Endothelial cell of umbilical vein (primary cell): ENCODE measurements around the gene GPR78. TPM values are rescaled to one million over a fixed set of nuclear protein-coding genes. Genes with fewer than 3 reads are reported as not detected.

Experiments
- BruUV-seq: library from RNA; stranded (reverse); fragments of 400-500 nt; replicated peaks from 2 replicates; lab custom pipeline; 2021; lab: Mats Ljungman, UMichigan
- CTCF ChIA-PET: fragments of 300-600, 350-600 bp; sonication (Branson Sonifier 250); formaldehyde crosslinking; loops from one replicate; lab custom pipeline; 2021; ENCODE audit warnings: antibody characterized with exemption, inconsistent platforms; lab: Charles Lee
- POLR2A ChIA-PET: fragments of 300-600, 350-600 bp; sonication (Branson Sonifier 250); formaldehyde crosslinking; loops from one replicate; lab custom pipeline; 2021; ENCODE audit warnings: antibody characterized with exemption, inconsistent platforms; lab: Charles Lee
- DNase-seq: peaks from one replicate; pipeline ENCODE4 v3.0.0-alpha.2; 2011; ENCODE audit warnings: low read depth, low spot score
- FAIRE-seq: peaks from 2 replicates; lab custom pipeline; 2011; peaks lifted over from hg19 to GRCh38; lab: Jason Lieb, UNC
- H2AFZ ChIP-seq: 2 replicates; pipeline ENCODE4 v1.6.0; 2012; ENCODE audit warnings: low read depth, low read length, control low read depth, inconsistent platforms
- H3K27ac ChIP-seq: 2 replicates; pipeline ENCODE4 v1.5.1; 2011; ENCODE audit warnings: low read depth, mild to moderate bottlenecking, control low read depth, low read length, moderate library complexity; ENCODE audit not compliant: insufficient read depth
- H3K27me3 ChIP-seq, 2 experiments: 2 replicates each; pipeline versions ENCODE4 v1.6.0 to v1.6.1; 2011; ENCODE audit warnings: low read length in 2 of 2, mixed read lengths in 1 of 2; ENCODE audit not compliant: control insufficient read depth in 2 of 2, insufficient read depth in 2 of 2
- H3K36me3 ChIP-seq, 2 experiments: 2 replicates in 1 of 2; 3 replicates in 1 of 2; pipeline ENCODE4 v1.5.1; 2011; ENCODE audit warnings: low read length in 2 of 2, mild to moderate bottlenecking in 1 of 2, moderate library complexity in 1 of 2; ENCODE audit not compliant: control insufficient read depth in 2 of 2, insufficient read depth in 2 of 2; ENCODE audit errors: extremely low read depth in 1 of 2
- H3K4me1 ChIP-seq: 3 replicates; pipeline ENCODE4 v1.5.1; 2011; ENCODE audit warnings: mild to moderate bottlenecking, low read length; ENCODE audit not compliant: control insufficient read depth, insufficient read depth; ENCODE audit errors: extremely low read depth
- H3K4me2 ChIP-seq: 2 replicates; pipeline ENCODE4 v1.6.1; 2011; ENCODE audit warnings: low read length, control low read depth, mixed read lengths; ENCODE audit not compliant: insufficient read depth
- H3K4me3 ChIP-seq, 3 experiments: fragments of 200-600 bp in 1 of 3; sonication (generic), shearing (Covaris generic) in 1 of 3; replicated peaks in 1 of 3; 2 replicates each; pipeline ENCODE4 v1.5.1; 2011 to 2016; ENCODE audit warnings: control low read depth in 3 of 3, low read length in 3 of 3, mild to moderate bottlenecking in 2 of 3, inconsistent platforms in 1 of 3, low read depth in 1 of 3, moderate library complexity in 1 of 3; ENCODE audit not compliant: insufficient read depth in 1 of 3
- H3K79me2 ChIP-seq: 2 replicates; pipeline ENCODE4 v1.6.0; 2012; ENCODE audit warnings: low read length, inconsistent platforms; ENCODE audit not compliant: control insufficient read depth, insufficient read depth
- H3K9ac ChIP-seq: replicated peaks from 2 replicates; pipeline ENCODE3; 2011; ENCODE audit warnings: low read length, control low read depth; ENCODE audit not compliant: insufficient read depth; ENCODE audit errors: extremely low read depth
- H3K9me1 ChIP-seq: replicated peaks from 3 replicates; pipeline ENCODE4 v1.6.0; 2011; ENCODE audit warnings: mild to moderate bottlenecking, low read length; ENCODE audit not compliant: control insufficient read depth, insufficient read depth; ENCODE audit errors: extremely low read depth
- H3K9me3 ChIP-seq: replicated peaks from 2 replicates; pipeline ENCODE4 v1.5.1; 2012; ENCODE audit warnings: low read length, inconsistent platforms; ENCODE audit not compliant: control insufficient read depth, insufficient read depth
- H4K20me1 ChIP-seq: replicated peaks from 2 replicates; pipeline ENCODE3; 2011; ENCODE audit warnings: mild to moderate bottlenecking, low read length; ENCODE audit not compliant: control insufficient read depth, insufficient read depth; ENCODE audit errors: extremely low read depth
- EZH2 ChIP-seq: IDR thresholded peaks from 2 replicates; pipeline ENCODE4 v1.6.1; 2012; ENCODE audit warnings: borderline replicate concordance, low read depth, mild to moderate bottlenecking, moderate library complexity, low read length, inconsistent platforms; ENCODE audit not compliant: severe bottlenecking
- FOS ChIP-seq: IDR thresholded peaks from 2 replicates; pipeline ENCODE4 v1.6.1; 2011; ENCODE audit warnings: mild to moderate bottlenecking, low read length, moderate library complexity, borderline replicate concordance; ENCODE audit not compliant: insufficient read depth
- GATA2 ChIP-seq: IDR thresholded peaks from 2 replicates; pipeline ENCODE4 v1.7.0; 2011; ENCODE audit warnings: low read depth, mild to moderate bottlenecking, moderate library complexity, mixed read lengths, low read length; ENCODE audit not compliant: insufficient read length, insufficient read depth
- JUN ChIP-seq: IDR thresholded peaks from 2 replicates; pipeline ENCODE4 v1.6.1; 2011; ENCODE audit warnings: borderline replicate concordance, low read depth; ENCODE audit not compliant: insufficient read length, insufficient read depth
- MAX ChIP-seq: IDR thresholded peaks from 2 replicates; pipeline ENCODE4 v1.6.1; 2011; ENCODE audit not compliant: insufficient read depth, insufficient read length
- MYC ChIP-seq: IDR thresholded peaks from one replicate; pipeline ENCODE4 v1.6.1; 2011; ENCODE audit warnings: mild to moderate bottlenecking, low read depth, low read length
- POLR2A ChIP-seq: IDR thresholded peaks from 2 replicates; pipeline ENCODE4 v1.6.1; 2012; ENCODE audit warnings: low read depth, mild to moderate bottlenecking, control low read depth, low read length
- POLR2AphosphoS5 ChIP-seq: IDR thresholded peaks from 2 replicates; pipeline ENCODE4 v1.6.1; 2012; ENCODE audit warnings: low read depth, mild to moderate bottlenecking, control low read depth, low read length, moderate library complexity; ENCODE audit not compliant: insufficient read depth
- dilution Hi-C: fragments of 300-500 bp; cut with MboI; formaldehyde crosslinking; loops from one replicate; pipeline ENCODE4 v1.15.0; 2019; ENCODE audit warnings: low sequenced_read_pairs; ENCODE audit not compliant: extremely low pct_ligation_motif_present
- intact Hi-C: fragments of 100-400 bp; cut with micrococcal nuclease; formaldehyde crosslinking; loops from one replicate; pipeline ENCODE4 v1.10.0; 2022
- polyA plus RNA-seq, 4 experiments: library from polyadenylated mRNA; depleted of rRNA in 3 of 4; stranded (reverse) in 3 of 4; unstranded in 1 of 4; fragments of >200 nt; gene quantifications; 2 replicates each; pipeline versions ENCODE4 v1.2.1 to v1.2.3, GENCODE V29; 2011 to 2012; ENCODE audit warnings: missing spikeins in 1 of 4
- total RNA-seq: library from RNA; stranded (reverse); gene quantifications from 2 replicates; pipeline ENCODE4 v1.2.3, GENCODE V29; 2021
- TF ChIP-seq, protein P1 (sequence below), 2 donors: IDR thresholded peaks; 1 replicate in 1 of 2; 2 replicates in 1 of 2; pipeline ENCODE4 v1.5.1; 2011; ENCODE audit warnings: low read length in 2 of 2, mild to moderate bottlenecking in 2 of 2, moderate library complexity in 2 of 2, control low read depth in 1 of 2, inconsistent platforms in 1 of 2, low read depth in 1 of 2; ENCODE audit not compliant: insufficient read depth in 1 of 2; ENCODE audit errors: extremely low read depth in 1 of 2

GPR78 gene
- total and polyA plus RNA-seq, 2 donors (not counting 3 experiments of a cell fraction or from before 2014, with no cell fraction given): not detected

- H3K4me1 ChIP-seq: no peaks in the 10 kb centered on the region
- no peak overlapping the region for H2AFZ ChIP-seq
- FAIRE-seq (no peak), DNase-seq (no peak)
- no peak overlapping the region for H3K27ac ChIP-seq
- no peaks in the 10 kb centered on the region for H3K36me3 ChIP-seq
- no peaks in the 10 kb centered on the region for H4K20me1 ChIP-seq
- ChIA-PET CTCF (interaction anchor here (0.6 kb wide), 1 partner anchor 8 kb away, joined by 3 read pairs; no protein-coding TSS in a partner anchor), POLR2A (no interaction called here)
- no peaks in the 10 kb centered on the region for H3K27me3 ChIP-seq
- no peak overlapping the region for H3K9ac ChIP-seq
- TF ChIP-seq, protein P1, sequence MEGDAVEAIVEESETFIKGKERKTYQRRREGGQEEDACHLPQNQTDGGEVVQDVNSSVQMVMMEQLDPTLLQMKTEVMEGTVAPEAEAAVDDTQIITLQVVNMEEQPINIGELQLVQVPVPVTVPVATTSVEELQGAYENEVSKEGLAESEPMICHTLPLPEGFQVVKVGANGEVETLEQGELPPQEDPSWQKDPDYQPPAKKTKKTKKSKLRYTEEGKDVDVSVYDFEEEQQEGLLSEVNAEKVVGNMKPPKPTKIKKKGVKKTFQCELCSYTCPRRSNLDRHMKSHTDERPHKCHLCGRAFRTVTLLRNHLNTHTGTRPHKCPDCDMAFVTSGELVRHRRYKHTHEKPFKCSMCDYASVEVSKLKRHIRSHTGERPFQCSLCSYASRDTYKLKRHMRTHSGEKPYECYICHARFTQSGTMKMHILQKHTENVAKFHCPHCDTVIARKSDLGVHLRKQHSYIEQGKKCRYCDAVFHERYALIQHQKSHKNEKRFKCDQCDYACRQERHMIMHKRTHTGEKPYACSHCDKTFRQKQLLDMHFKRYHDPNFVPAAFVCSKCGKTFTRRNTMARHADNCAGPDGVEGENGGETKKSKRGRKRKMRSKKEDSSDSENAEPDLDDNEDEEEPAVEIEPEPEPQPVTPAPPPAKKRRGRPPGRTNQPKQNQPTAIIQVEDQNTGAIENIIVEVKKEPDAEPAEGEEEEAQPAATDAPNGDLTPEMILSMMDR (IDR thresholded peaks at IDR 0.05; ENCODE audit: extremely low read depth in 1 of 2, insufficient read depth in 1 of 2, low read depth in 1 of 2, low read length in 2 of 2): no peak
- no peak for TF ChIP-seq JUN
- TF ChIP-seq MYC: no peak
- TF ChIP-seq FOS: no peak
- TF ChIP-seq MAX: no peak
- no peak for TF ChIP-seq GATA2
- no peak for TF ChIP-seq EZH2
- TF ChIP-seq POLR2AphosphoS5: no peak
- TF ChIP-seq POLR2A: no peak
- no peak overlapping the region for H3K4me2 ChIP-seq
- no peaks in the 10 kb centered on the region for H3K9me1 ChIP-seq
- BruUV-seq: no TSS peak
- no peaks in the 10 kb centered on the region for H3K9me3 ChIP-seq
- intact Hi-C loops: loop anchor here (10.0 kb wide), 1 partner anchor 335 kb away; the partner anchor contains the start of gene HTRA3
- no peak overlapping the region for H3K4me3 ChIP-seq
- H3K79me2 ChIP-seq: no peaks in the 10 kb centered on the region
- dilution Hi-C loops: no loop called here
Measured at GRCh38 chr4:8599657-8600056, 19.5 kb downstream of the GPR78 start.
